HG03460 (cell line): ENCODE results near the gene NT5C1A.

ENCODE experiments used
- ATAC-seq: cut with Tn5 transposase; IDR thresholded peaks from one replicate; pipeline ENCODE4 v1.9.1; 2021; ENCODE audit not compliant: unreplicated experiment

The NT5C1A gene

DNA sequence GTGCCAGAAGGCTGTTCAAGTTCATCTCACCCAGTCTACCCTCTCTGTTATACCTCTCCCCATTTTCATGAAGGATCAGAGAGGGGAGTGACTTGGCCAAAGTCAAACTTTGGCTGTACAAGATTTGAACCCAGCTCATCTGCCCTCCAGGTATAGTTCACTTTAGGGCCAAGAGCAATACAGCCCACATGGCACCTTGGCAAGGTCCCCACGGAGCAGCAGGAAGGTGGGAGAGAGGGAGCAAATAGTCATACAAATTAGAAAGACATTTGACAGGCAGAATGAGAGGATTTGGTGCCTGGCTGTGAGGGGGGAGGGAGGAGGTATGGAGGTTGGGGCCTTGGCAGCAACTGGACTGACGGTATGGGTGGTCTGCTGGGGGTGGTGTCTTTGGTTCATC lies 18.3 kb upstream of the NT5C1A start:
- ATAC-seq: no peak

DNA sequence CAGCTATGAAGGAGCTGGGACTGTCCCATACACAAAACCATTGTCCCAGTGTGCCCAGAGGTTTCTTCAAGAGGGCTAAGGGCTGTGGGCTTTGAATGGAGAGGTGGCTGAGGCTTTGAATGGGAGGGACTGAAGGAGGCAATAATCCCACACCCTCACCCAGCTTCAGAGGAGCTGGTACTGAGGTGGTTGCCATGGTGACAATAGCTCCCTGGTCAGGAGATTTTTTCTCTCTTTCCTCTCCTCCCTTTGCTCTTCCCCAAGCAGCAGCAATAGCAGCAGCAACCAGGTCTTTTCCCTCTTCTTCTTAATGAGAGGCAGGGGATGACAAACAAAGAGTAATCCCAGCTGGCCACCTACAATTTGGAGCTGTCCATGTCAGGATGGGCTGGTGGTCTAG lies 17.7 kb upstream of the NT5C1A start:
- no peak for ATAC-seq

DNA sequence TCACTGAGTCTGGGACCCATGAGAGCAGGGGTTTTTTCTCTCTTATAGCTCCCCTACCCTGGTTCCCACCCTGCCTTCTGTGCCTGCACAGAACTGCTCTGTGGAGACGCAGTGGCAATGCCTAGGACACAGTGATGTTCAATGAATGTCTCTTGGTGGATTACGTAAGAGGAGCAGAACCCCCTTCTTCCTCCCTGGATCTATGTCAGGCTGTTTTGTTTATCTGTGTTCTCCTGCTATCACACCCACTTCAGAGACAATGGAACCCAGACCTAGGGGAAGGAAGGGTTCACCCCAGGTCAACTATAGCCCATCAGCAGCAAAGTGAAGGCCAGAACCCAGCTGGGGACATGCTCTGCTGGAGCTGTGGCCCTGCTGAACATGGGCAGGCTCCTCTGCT lies 17.3 kb upstream of the NT5C1A start:
- no peak for ATAC-seq

DNA sequence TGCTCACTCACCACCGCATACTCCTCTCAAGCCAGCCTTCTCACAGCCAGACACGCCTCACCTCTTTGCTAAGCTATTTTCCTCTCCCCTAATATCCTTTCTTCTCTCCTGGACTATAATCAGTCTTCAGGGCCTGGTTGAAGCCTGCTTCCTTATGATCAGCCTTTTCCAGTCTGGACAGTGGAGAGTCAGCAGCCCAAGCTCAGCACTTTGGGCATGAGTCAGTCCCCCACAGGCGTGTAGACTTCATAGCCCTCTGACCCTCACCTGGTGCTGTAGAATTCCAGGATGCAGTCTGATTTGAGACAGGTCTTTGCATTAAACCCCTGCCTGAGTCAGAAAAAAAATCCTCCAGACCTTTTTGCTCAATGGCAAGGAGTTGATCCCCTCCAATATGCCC lies 16.8 kb upstream of the NT5C1A start:
- no peak for ATAC-seq

DNA sequence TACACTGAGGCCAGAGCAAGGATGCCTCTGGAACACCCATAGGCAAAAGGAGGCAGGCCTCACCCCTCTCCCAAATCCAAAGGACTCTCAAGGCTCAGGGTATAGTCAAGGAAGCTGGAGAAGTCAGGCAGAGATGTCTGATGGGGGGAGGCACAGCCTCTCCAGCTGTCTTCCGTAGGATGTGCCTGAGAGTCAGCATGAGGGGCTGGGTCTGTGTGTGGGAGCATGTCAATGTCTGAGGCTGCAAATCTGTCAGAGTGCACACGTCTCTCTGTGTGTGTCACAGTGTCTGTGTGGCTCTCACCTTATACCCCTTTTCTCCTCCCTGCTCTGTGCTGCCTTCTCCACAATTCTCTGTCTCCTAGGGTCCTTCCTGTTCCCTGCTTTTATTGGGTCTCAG lies 15.3 kb upstream of the NT5C1A start:
- no peak for ATAC-seq

DNA sequence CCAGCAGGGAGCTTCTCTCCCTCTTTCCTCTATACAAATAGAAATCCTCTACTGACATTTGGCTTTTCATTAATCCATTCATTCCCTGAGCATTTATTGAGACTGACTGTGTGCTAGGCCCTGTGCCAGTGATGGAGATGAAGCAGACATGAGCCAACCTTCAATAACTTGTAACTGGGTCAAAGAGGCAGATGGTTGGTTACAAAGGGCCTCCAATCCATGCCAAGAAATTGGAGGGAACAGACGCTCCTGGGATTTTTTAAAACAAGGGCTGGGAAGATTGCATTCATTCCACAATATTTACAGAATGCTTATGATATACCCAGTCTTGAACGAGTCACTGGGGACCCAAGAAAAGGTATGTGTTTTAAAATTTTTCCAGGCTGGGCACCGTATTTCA lies 13.2 kb upstream of the NT5C1A start:
- ATAC-seq: no peak

DNA sequence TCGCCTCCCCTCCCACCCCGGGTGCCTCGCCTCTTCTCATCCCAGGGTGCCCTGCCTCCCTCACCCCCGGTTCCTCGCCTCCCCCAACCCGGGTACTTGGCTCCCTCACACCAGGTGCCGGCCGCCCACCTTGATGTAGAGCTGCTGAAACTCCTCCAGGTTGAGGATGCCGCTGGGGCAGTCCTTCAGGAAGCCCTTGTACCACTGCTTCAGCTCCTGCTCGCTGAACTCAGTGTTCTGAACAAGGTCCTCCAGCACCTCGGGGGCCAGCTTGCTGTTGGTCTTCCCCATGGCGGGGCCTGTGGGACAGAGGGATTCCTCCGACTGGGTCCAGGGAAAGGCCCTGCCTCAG lies 12.4 kb upstream of the NT5C1A start:
- ATAC-seq: no peak

DNA sequence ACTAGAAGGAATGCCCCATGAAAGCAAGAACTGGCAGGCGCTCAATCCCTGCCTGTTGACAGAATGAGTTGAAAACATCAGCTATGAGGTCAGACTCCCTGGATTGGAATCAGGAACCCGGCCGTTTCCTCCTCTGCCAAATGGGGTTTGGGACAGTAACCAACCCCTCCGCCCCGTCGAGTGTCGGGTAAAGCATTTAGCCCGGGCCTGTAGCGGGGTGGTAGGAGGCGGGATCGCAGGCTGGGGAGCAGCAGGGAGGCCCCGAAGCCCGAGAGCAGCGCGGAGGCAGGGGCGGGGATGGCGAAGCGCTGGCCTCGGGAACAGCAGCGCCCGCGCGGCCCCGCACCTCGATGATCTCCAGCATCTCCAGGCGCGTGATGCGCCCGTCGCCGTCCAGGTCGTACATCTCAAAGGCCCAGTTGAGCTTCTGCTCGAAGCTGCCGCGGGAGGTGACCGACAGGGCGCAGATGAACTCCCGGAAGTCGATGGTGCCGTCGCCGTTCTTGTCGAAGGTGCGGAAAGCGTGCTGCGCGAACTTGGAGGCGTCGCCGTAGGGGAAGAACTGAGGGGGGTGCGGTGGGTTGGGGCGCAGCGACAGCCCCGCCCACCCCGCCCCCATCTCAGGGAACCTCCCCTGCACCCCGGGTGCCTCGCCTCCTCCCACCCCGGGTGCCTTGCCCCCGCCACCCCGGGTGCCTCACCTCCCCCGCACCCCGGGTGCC lies 11.8 kb upstream of the NT5C1A start:
- ATAC-seq: no peak

DNA sequence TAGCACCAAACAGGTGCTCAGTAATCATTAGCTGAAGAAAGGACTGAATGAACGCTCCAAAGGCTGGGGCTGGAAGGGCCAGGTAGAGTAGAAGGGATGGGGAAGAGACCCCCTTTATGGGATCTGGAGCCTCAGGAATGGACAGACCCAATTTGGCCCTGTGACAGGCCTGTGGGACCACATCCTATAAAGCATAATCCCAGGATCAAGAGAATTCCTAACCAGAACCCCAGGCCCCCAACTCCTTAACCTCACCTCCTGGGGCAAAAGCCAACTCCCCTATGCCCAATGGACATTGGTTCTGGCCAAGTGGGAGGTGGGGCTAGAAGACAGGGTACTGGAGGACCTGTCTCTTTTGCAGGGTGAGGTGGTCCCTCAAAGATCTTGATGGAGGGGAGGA lies 10.1 kb upstream of the NT5C1A start:
- no peak for ATAC-seq

DNA sequence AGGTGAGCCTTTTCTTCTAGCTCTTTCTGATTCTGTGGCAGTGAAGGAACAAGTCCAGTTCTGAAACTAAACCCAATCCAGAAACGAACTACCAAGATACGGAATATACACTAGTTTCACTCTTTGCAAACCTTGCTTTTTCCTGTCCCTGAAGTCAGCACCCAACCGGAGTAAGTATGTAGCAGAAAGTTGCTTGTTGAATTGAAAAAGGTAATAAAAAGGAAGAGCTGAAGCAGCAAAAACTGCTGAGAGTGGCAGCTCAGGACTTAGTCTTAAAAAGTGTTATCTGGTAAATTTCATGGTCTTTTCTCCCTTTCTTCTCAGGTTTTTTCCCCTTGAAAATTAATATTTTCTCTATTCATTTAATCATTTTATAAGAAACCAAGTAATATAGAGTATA lies 9.4 kb upstream of the NT5C1A start:
- ATAC-seq: no peak

DNA sequence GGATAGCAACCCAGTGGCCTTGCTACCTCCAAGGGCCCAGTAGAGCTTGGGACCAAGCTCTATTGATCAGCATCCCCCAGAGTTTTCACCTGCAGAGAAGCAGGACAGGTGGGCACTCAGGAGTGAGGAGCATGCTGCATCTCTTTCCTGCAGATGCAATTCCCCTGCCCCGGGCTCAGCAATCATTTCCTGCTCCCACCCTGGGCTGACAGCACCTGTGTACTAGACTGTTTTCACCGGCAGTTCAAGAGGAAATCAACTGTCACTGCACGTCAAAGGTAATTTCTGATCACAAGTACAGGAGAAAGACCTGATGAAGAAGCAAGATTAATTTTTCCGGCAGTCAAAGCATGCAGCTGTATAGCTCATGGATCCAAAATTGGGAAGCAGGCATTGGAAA lies 8.8 kb upstream of the NT5C1A start:
- no peak for ATAC-seq

DNA sequence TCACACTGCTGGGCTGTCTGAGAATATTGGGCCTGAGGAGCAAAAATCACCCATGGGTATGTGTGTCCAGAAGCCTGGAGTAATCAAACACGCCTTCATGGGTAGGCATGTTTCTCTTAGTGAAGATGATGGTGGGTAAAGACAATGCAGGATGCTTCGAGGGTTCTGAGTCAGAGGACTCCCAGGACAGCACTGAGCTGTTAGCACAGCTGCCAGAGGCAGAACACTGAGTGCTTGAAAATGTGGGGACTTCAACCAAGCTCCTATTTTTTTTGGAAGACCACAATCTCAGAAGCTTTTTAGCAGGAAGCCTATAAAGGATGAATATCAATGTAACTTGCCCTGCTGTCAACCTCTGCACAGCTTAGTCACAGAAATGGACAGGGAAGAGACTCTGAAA lies 7.9 kb upstream of the NT5C1A start:
- no peak for ATAC-seq

DNA sequence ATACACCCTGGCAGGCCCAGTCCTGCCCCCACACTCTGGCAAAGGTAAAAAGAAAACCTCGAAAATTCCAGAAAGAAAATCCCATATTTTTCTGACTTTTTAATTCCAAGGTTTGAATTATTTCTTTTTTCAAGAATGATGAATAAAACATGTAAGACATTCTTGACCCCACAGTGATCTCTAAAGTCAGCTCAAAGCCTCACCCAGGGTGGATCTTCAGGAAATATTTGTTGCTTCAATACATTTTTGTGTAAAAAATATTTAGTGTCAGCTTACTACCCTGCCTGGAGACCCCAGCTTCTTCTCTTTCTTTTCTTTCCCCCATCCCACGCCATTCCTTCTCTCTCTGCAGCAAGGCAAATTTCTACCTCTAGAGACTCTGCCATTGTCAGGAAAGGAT lies 7.0 kb upstream of the NT5C1A start:
- ATAC-seq: no peak

DNA sequence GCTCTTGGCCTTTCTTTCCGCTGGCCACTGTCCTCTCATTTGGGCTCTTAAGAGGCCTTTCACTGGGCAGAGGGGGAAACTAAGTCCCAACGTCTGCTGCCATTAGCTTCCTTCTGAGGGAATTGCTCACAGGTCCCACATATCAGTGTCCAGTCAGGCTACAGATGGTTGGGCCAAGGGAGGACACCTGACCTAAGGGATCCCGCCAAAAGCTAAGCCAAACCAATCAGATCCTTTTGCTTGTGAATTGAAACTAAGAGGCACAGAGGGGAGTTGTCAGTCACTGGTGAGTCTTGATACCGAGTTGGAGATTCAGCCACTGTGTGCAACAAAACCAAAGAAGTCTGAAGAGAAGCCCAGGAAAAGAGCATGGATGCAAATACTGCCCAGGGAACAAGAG lies 5.7 kb upstream of the NT5C1A start:
- no peak for ATAC-seq

DNA sequence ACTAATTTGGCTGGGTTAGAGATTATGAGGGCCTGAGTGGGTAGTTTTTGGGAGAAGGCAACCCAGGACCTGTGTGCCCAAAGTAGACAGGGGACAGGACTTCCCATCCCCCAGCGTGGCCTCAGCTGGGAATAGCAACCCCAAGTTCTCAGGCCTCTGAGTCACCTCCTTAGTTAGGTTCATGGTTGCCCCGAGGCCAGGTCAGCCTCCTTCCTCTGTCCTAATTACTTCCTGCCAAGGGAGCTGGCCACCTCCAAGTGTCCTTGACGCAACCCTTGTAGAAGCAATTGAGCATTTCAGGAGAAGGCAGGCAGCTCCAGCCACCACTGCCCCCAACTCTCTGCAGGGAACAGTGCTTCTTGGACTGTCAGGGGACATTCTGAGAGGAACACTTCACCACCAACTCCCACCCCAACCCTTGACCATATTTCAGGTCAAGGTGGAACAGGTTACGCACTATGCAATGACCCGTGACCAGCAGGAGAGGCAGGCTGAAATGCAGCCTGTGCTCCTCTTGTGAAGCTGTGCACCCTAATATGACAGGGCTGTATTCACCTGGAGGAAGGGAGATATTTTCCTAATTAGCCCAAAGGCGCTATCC lies 5.1 kb upstream of the NT5C1A start:
- ATAC-seq: no peak

DNA sequence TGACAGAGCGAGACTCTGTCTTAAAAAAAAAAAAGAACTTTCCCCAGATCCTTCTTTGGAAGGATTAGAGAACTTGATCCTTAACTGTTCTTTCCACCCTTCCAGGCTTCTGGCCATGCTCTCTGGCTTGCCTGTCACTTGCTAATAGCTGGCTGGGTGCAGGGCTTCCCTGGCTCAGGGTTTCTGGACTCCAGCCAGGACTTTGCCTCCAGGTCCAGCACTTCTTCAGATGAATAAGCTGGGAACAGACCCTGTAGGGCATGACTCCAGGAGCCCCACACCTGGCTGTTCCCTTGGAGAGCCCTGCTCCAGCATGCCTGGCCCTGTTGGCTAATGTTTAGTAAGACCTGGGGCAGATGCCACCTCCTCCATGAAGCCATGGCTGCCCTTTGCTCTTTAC lies 3.3 kb upstream of the NT5C1A start:
- no peak for ATAC-seq

DNA sequence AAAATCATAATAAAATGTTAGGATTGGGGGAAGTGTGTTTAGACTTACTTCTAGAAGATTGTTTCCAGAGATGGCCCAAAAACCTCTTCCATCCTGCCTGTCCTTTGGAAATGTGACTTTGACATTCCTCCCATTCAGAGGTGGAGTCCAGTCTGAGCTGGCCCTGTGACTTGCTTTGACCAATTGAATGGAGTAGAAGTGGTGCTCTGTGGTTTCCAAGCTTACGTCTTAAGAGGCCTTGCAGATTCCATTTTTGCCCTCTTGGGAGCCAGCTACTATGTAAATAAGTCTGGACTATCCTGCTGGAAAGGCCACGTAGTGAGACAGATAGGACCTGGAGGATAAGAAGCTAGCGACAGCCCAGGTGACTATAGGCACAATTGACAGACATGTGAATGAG lies 1.3 kb upstream of the NT5C1A start:
- ATAC-seq: no peak

DNA sequence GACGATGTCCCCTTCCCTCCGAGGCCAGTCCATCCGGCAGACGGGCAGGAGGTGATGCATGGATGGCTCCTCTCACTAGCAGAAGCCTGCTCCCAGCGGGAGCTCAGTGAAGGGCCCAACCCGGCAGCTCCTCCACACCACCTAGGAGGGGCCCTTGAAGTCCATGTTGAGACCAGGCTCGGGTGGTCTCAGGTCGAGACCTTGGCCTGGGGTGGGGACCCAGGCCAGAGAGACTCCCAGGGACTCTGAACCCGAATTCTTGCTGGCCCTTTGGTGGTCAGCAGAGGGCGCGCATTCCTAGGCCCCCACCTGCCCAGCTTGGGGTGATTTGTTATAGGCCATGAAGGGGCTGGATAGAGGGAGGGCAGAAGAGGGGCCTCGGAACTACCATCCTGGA lies 642 bp upstream of the NT5C1A start:
- no peak for ATAC-seq

DNA sequence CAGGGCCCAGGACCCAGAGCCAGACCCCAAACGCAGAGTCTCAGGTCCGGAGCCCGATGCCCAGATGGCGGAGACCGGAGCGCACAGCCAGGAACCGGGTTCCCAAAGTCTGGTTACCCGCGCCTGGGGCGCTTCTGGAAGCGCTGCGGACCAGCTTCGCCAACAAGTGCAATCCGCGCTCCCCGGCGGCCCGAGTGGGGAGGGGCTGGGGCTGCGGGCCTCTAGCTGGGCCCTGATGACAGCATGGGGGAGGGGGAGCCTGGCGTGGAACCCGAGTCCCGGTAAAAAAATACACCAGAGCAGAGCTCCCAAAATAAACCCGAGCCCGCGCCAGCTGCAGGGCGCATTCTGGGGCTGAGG lies 494 bp downstream of the NT5C1A start:
- no peak for ATAC-seq

DNA sequence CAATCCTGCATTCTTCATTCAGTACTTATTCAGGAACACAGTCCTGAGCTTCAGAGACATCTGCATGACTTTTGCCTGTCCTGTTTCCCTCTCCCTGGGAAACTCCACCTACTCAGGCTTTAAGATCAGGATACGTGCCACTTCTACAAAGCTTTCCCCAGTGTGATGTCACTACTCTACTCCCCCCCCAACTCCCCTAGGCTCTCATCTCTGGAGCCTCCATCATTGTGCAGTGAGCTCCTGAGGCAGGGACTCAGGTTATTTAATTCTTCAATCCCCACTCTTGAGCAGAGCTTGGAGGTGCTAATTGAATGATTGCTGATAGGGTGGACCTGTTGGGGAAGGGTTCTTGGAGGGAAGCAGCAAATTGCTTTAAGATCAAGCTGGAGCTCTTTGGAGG lies 1.2 kb downstream of the NT5C1A start:
- no peak for ATAC-seq

DNA sequence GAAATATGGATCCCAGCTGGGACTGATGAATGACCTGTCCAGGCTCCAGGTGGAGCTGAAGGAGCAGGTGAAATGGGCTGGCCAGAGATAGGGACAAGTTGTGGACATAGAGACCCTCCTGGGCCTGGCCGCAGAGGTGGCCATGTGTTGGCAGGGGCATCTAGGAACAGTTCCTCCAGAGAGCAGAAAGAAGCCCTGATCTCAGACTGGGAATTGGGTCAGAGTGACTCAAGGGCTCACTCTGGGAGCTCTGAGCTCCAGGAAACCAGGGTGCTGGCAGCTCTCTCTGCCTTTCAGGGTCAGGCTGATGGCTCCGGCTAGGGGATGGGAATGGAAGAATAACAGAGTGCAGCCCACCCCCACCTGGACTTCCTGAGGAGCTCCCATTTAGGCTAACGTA lies 3.0 kb downstream of the NT5C1A start:
- no peak for ATAC-seq

DNA sequence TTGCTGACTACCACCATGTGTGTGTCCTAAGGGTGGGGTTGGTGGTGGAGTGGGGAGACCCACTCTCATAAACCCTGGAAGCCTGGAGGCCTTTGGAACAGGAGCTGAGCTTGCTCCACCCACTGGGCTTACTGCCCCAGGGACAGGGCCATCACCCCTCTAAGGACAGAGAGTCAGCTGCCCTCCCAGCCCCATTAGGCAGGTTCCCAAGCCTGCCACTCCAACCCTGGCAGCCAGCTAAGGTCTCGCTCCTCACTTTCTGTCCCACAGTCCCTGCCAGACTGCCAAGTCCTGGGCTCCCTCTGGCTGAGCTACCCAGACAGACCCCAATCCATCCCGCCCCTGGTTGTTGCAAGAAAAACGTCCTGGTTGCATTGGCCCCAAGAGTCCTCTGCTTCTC lies 3.8 kb downstream of the NT5C1A start:
- no peak for ATAC-seq

DNA sequence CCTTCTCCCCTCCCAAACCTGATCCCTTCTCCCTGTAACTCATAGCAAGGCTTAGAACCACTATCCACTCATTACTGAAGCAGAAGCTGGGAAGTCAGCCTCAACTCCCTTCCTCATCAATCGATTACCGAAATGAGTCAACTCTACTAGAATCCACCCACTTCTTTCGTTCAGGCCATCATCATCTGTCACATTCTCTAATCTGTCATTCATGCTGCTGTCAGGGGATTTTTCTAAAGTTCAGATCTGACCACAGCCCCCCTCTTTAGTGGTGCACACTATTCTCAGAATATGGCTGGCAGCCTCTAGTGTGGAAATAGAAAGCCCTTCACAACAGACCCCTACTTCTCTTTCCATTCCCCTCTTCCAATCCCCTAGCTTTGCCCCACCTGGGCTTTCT lies 5.1 kb downstream of the NT5C1A start:
- peak; percentile 85 for ATAC-seq
